ENCODE measurements around the gene XIRP1.
"Not testable (repeated sequence)": the region's sequence is repeated elsewhere in the genome, so short reads cannot be mapped to it uniquely, and the experiment has no call there.

Gene XIRP1

GRCh38 chr3:39185959-39186691 is 6.3 kb downstream of the XIRP1 start:
- peak; percentile 51 for DNase-seq

- peak; percentile 32 for DNase-seq
Observed at GRCh38 chr3:39185326-39185958, 7.0 kb downstream of the XIRP1 start.

- peak; percentile 41 for DNase-seq
Observed at GRCh38 chr3:39184968-39185285, 7.5 kb downstream of the XIRP1 start.

DNA sequence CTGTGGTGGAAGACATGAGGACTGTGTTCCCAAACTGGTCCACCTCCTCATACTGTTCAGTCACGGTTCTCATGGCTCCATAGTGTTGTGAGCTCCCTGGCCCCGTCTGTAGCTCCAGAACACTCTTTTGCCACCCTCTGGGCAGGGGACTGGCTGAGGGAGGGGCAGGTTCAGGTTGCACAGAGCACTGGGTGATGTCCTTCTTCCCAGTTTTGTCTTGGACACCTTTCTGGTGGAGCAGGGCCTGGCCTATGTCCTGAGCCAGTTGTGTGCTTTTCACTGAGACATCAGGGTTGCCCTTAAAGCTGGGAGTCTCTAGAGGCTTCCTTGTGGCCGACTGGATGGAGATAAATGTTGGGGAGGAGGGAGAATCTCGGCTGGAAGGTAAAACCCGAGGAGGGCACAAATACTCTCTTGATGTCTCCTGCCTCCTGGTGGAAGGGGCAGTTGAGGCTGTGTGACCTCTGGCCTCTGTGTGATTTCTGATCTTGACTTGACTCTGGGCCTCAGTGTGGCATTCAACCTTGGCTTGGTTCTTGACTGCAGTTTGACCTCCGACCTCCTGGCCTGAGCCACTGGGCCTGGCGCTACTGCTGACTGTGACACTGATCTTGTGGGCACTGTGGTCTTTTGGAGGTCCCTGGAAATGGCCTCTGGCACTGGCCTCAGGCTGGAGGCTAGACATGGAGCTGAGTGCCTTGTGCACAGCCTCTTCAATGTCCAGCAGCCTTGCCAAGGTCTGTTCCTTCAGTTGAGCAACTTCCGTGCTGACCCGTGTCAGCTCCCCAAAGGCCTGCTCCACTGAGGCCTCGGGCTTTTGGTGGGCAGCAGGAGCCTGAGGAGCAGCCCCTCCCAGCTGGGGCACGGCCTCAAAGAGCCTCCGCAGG is 8.1 kb downstream of the XIRP1 start:
- no peak for DNase-seq

GRCh38 chr3:39183211-39184080 is 8.9 kb downstream of the XIRP1 start:
- DNase-seq, result peak; percentile 54

- DNase-seq, result peak; percentile 41
Observed at GRCh38 chr3:39181408-39182335, 10.7 kb downstream of the XIRP1 start.

DNA sequence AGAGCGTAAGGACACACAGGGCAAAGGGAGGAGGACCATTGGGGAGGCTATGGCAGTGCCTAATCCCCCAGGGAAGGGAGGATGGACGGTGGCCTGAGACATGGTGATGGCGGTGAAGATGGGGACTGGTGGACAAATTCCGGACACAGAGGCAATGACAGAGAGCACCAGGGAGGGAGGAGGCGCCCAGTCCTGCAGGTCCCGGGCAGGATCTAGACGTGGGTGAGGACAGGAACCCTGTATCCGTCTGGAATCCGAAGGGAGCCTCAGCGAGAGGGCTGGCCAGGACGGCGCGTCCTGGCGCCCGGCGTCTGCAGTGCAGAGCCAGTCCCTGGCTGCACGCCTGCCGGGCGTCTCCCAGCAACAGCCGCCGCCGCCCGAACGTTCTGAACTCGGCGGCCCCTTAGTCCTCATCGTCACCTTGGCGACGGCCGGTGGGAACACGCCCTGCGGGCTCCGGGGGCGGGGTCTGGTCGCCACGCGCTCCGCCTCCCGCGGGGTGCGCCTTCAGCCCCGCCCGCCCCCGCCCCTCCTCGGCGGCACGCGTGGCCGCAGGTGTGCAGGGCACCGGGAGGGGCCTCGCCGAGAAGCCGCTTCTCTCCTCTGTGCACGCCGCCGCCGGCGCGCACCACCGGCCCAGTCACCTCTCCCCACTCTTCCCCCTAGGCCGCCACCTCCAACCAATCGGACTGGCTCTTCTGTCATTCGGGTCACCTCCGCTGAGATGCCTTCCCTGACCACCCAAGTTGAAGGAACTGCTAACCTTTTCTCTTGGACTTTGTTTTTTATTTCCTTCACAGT is 11.6 kb downstream of the XIRP1 start:
- peak; percentile 96 for DNase-seq

GRCh38 chr3:39180183-39180545 is 12.2 kb downstream of the XIRP1 start:
- peak; percentile 51 for DNase-seq

GRCh38 chr3:39178553-39178952 is 13.8 kb downstream of the XIRP1 start:
- peak; percentile 64 for DNase-seq

GRCh38 chr3:39177708-39178332 is 14.6 kb downstream of the XIRP1 start:
- DNase-seq, result peak; percentile 95

- DNase-seq, result peak; percentile 7
Observed at GRCh38 chr3:39176025-39176714, 16.2 kb downstream of the XIRP1 start.

GRCh38 chr3:39173318-39174125 is 18.9 kb downstream of the XIRP1 start:
- DNase-seq, result no peak

DNA sequence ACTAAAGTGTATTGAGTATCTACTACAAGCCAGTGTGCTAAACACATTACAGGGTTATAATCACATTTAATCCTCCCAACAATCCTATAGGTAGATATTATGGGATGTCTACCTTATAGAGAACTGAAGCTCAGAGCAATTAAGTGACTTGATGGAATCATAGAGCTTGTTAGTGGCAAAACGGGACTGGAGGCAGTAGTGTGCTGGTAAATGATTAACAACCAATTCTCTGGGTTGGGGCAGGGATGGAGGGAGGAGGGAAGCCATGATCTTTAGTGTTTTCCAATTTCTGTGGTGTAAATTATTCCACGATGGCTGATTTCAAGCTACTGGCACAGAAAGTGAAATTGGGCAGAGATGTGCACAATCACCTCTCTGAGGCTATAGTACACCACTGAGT is 20.5 kb downstream of the XIRP1 start:
- peak; percentile 21 for DNase-seq

GRCh38 chr3:39170877-39171276 is 21.5 kb downstream of the XIRP1 start:
- not testable (repeated sequence) for DNase-seq

- DNase-seq, result no peak
Observed at GRCh38 chr3:39170461-39170860, 21.9 kb downstream of the XIRP1 start.

GRCh38 chr3:39169712-39170111 is 22.7 kb downstream of the XIRP1 start:
- DNase-seq, result no peak

GRCh38 chr3:39168156-39168780 is 24.1 kb downstream of the XIRP1 start:
- no peak for DNase-seq

DNA sequence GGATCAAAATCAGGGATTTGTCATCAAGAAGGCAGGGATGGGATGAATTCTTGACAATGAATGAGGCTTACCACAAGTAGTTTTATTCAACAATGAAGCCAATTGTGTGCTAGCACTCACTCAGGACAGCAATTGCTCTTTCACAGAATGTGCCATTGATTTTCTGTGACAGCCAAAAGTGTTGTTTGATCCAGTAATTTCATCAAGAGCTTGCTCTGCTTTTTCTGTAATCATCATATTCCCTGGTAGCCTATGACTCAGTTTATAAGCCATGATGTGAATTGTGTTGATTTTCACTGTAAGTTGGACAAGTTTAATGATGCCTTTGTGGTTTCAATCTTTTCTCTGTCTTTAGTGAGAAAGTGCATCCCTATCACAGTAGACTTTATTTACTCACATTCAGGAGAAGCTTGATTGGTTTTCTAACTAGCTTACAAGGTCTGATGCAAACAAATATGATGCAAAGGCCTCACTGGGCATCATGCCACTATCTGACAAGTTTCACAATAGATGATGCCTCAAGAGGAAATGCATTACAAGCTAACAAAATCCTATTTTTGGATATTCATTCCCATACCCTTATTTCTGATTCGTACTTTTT is 25.4 kb downstream of the XIRP1 start:
- no peak for DNase-seq

All from islet precursor cell (in vitro differentiated cells).